Measurements from ENCODE around the gene MPIG6B.

MPIG6B gene

GRCh38 chr6:31720196-31720770, 2.9 kb upstream of the MPIG6B start:
- ChIA-PET POLR2A (interaction anchor here (0.9 to 1.1 kb wide), 2 partner anchors 10 to 107 kb away, joined by 3 to 4 read pairs; partner anchors contain the start of gene HSPA1B), CTCF (interaction anchor here (0.6 to 1.0 kb wide), 2 partner anchors 39 to 50 kb away, joined by 4 read pairs; partner anchors contain the start of gene LY6G5C)
- Histone ChIP-seq H3K4me1 (ENCODE audit: control insufficient read depth, insufficient read depth, low read length) (no peaks in the 10 kb centered on the region), H3K27ac (ENCODE audit: extremely low read depth, low read depth, low read length) (no peak overlapping the region), H3K9me3 (ENCODE audit: control insufficient read depth, insufficient read depth, low read depth, low read length) (no peaks in the 10 kb centered on the region), H3K4me3 (ENCODE audit: low read depth, low read length) (no peak overlapping the region), H3K36me3 (ENCODE audit: control insufficient read depth in 2 of 2, insufficient read depth in 1 of 2, low read length in 2 of 2) (no peaks in the 10 kb centered on the region)
- TF ChIP-seq ZNF311 (tag by site-specific recombination; IDR thresholded peaks at IDR 0.05; ENCODE audit: borderline replicate concordance) (no peak), ZNF544 (tag by site-specific recombination; IDR thresholded peaks at IDR 0.05) (no peak), ZNF580 (tag by site-specific recombination; IDR thresholded peaks at IDR 0.05) (no peak), WT1 (tag by site-specific recombination; IDR thresholded peaks at IDR 0.05) (no peak), ZNF148 (tag by site-specific recombination; IDR thresholded peaks at IDR 0.05; ENCODE audit: borderline replicate concordance) (no peak), ZNF211 (tag by site-specific recombination; IDR thresholded peaks at IDR 0.05; ENCODE audit: low read depth) (no peak), ZBTB49 (tag by site-specific recombination; IDR thresholded peaks at IDR 0.05; ENCODE audit: low read depth) (no peak), PATZ1 (tag by site-specific recombination; IDR thresholded peaks at IDR 0.05) (no peak), ZNF654 (tag by site-specific recombination; IDR thresholded peaks at IDR 0.05; ENCODE audit: low read depth) (no peak), SETDB1 (IDR thresholded peaks at IDR 0.05; ENCODE audit: insufficient read length, low read length) (no peak), ZFHX2 (tag by site-specific recombination; conservative IDR thresholded peaks at IDR 0.05) (no peak), SALL2 (tag by site-specific recombination; IDR thresholded peaks at IDR 0.05; ENCODE audit: borderline replicate concordance) (no peak), KLF8 (tag by site-specific recombination; IDR thresholded peaks at IDR 0.05) (no peak), ZNF398 (tag by site-specific recombination; IDR thresholded peaks at IDR 0.05) (no peak), KLF1 (tag by site-specific recombination; IDR thresholded peaks at IDR 0.05) (no peak), MYNN (tag by site-specific recombination; IDR thresholded peaks at IDR 0.05; ENCODE audit: borderline replicate concordance) (no peak)
